Tibial artery (tissue), 4 donors: Measurements from ENCODE around the gene FNDC3B.
"Not testable (repeated sequence)": the region's sequence is repeated elsewhere in the genome, so short reads cannot be mapped to it uniquely, and the experiment has no call there.

Experiments
- DNase-seq, 2 donors: peaks; one replicate each; pipeline ENCODE4 v3.0.0-alpha.2; 2019
- H3K27ac ChIP-seq, 2 donors: fragments of 200-600 bp; sonication (generic) in 1 of 2; 1 replicate in 1 of 2; 2 replicates in 1 of 2; pipeline ENCODE4 v1.5.1; 2018 to 2019; ENCODE audit warnings: mild to moderate bottlenecking in 1 of 2
- H3K27me3 ChIP-seq, 2 donors: fragments of 200-600 bp; sonication (generic) in 1 of 2; one replicate each; pipeline versions ENCODE4 v1.5.1 to v1.6.0; 2016 to 2019
- H3K36me3 ChIP-seq, 3 donors: fragments of 200-600 bp; sonication (generic) in 2 of 3; one replicate each; pipeline ENCODE4 v1.5.1; 2016 to 2019; ENCODE audit warnings: mild to moderate bottlenecking in 2 of 3
- H3K4me1 ChIP-seq, 4 donors: fragments of 200-600 bp; sonication (generic) in 2 of 4; 1 replicate in 3 of 4; 2 replicates in 1 of 4; pipeline ENCODE4 v1.5.1; 2016 to 2019
- H3K4me3 ChIP-seq, 2 donors: fragments of 200-600 bp; sonication (generic) in 1 of 2; 1 replicate in 1 of 2; 2 replicates in 1 of 2; pipeline ENCODE4 v1.5.1; 2018 to 2019; ENCODE audit warnings: mild to moderate bottlenecking in 2 of 2
- H3K9me3 ChIP-seq, 3 donors: fragments of 200-600 bp; sonication (generic) in 1 of 3; one replicate each; pipeline ENCODE4 v1.5.1; 2016 to 2019
- intact Hi-C: fragments of 100-400 bp; cut with DNase I; formaldehyde crosslinking; loops from one replicate; pipeline ENCODE4 v1.15.0; 2023; ENCODE audit warnings: low total_unique reads
- TF ChIP-seq, protein P1 (sequence below), 2 experiments: fragments of 200-600 bp in 1 of 2; fragments of 450-650 bp in 1 of 2; IDR thresholded peaks; one replicate each; pipeline ENCODE4 v1.5.1; 2017 to 2019; ENCODE audit warnings: antibody characterized with exemption in 2 of 2, mild to moderate bottlenecking in 1 of 2, moderate library complexity in 1 of 2

FNDC3B gene

DNA sequence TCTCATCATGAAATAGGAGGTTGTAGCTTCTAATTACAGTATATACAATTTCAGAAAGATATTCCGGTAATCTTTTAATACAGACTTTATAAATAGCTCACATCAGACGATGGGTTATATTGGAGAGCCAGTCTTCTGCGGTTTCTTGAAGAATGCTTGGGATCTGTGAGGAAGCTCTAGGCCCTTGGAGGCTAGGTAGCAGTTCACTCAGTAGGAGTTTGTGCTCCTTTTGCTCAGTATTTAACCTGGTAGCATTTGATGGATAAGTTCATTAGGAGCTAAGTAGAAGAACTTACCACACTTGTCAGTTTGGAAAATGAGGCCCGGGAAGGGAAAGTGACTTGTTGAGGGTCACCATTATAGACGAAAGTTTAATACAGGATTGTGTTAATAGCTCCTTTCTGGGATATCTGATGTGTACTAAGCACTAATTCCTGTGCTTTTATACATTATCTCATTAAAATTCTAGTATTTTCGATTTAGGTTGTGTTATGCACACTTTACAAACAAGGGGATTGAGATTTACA lies 2.8 kb downstream of the FNDC3B start:
- H3K27ac ChIP-seq = peak overlapping the region; percentile 97 to 100
- no peaks in the 10 kb centered on the region for H3K36me3 ChIP-seq
- intact Hi-C loops = loop anchor here (5.0 kb wide), 1 partner anchor 290 kb away; no protein-coding TSS in a partner anchor
- no peaks in the 10 kb centered on the region for H3K27me3 ChIP-seq
- no peaks in the 10 kb centered on the region for H3K9me3 ChIP-seq
- peak overlapping the region; percentile 70 to 81 for H3K4me3 ChIP-seq
- TF ChIP-seq, protein P1, sequence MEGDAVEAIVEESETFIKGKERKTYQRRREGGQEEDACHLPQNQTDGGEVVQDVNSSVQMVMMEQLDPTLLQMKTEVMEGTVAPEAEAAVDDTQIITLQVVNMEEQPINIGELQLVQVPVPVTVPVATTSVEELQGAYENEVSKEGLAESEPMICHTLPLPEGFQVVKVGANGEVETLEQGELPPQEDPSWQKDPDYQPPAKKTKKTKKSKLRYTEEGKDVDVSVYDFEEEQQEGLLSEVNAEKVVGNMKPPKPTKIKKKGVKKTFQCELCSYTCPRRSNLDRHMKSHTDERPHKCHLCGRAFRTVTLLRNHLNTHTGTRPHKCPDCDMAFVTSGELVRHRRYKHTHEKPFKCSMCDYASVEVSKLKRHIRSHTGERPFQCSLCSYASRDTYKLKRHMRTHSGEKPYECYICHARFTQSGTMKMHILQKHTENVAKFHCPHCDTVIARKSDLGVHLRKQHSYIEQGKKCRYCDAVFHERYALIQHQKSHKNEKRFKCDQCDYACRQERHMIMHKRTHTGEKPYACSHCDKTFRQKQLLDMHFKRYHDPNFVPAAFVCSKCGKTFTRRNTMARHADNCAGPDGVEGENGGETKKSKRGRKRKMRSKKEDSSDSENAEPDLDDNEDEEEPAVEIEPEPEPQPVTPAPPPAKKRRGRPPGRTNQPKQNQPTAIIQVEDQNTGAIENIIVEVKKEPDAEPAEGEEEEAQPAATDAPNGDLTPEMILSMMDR (IDR thresholded peaks at IDR 0.05) = no peak
- DNase-seq = no peak
- H3K4me1 ChIP-seq = peaks cover 0 to 65% (median 23%) of the 10 kb centered on the region in 4 donors

DNA sequence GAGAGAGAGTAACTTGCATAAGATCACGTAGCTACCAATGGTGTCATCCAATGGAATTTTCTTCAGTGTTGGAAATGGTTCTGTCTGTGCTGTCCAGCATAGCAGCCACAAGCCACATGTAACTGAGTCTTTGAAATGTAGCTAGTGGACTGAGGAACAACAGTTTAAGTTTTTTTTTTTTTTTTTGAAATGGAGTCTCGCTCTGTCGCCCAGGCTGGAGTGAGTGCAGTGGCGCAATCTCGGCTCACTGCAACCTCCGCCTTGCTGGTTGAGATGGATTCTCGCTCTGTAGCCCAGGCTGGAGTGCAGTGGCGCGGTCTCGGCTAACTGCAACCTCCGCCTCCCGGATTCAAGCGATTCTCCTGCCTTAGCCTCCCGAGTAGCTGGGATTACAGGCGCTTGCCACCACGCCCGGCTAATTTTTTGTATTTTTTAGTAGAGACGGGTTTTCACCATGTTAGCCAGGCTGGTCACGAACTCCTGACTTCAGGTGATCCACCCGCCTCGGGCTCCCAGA lies 3.3 kb downstream of the FNDC3B start:
- not testable (repeated sequence) for DNase-seq, H3K36me3 ChIP-seq, H3K27me3 ChIP-seq, H3K9me3 ChIP-seq
- H3K4me1 ChIP-seq = peaks cover 0 to 71% (median 23%) of the 10 kb centered on the region in 4 donors
- intact Hi-C loops = loop anchor here (5.0 kb wide), 1 partner anchor 290 kb away; no protein-coding TSS in a partner anchor
- H3K27ac ChIP-seq = peak overlapping the region; percentile 97 to 100
- peak overlapping the region; percentile 70 to 81 for H3K4me3 ChIP-seq

DNA sequence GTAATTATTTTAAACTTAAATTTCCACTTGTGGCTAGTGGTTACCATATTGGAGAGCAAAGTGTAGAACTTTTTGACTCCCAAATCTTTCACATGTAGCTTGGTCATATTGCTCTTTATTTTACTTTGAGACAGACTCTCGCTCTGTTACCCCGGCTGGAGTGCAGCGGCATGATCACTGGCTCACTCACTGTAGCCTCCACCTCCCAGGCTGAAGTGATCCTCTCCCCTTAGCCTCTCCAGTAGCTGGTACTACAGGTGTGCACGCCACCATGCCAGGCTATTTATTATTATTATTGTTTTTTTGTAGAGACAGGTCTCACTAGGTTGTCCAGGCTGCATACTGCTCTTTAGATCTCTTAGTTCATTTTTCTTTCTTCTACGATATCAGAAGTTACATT lies 3.9 kb downstream of the FNDC3B start:
- Histone ChIP-seq H3K4me1 (peaks cover 0 to 74% (median 23%) of the 10 kb centered on the region in 4 donors), H3K9me3 (no peaks in the 10 kb centered on the region), H3K27ac (peak overlapping the region; percentile 97 to 100), H3K4me3 (peak overlapping the region in 1 of 2 donors; percentile 81), H3K36me3 (no peaks in the 10 kb centered on the region), H3K27me3 (no peaks in the 10 kb centered on the region)
- DNase-seq = no peak
- intact Hi-C loops = loop anchor here (5.0 kb wide), 1 partner anchor 289 kb away; no protein-coding TSS in a partner anchor
- TF ChIP-seq, protein P1 (IDR thresholded peaks at IDR 0.05) = no peak

DNA sequence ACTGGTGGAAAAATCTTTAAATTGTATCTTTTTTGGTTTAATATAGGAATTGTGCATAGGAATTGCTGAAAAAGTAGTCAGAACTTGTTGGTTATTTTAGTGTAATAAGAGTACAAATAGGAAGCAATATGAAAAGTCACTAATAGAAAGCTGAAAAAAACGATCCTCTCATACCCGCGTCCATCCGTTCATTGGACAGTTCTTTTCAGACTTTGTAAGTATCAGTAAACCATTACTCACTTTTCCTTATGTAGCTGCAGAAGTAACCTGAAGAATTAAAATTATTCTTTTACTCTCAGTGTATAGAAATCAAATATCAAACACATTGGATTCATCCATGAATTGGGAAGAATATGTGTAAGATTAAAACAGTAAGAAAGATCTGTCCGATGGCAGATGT lies 4.4 kb downstream of the FNDC3B start:
- TF ChIP-seq, protein P1 (IDR thresholded peaks at IDR 0.05) = no peak
- Histone ChIP-seq H3K4me1 (peaks cover 0 to 71% (median 23%) of the 10 kb centered on the region in 4 donors), H3K4me3 (peak overlapping the region in 1 of 2 donors; percentile 81), H3K27ac (peak overlapping the region in 1 of 2 donors; percentile 97), H3K9me3 (no peaks in the 10 kb centered on the region), H3K36me3 (no peaks in the 10 kb centered on the region), H3K27me3 (no peaks in the 10 kb centered on the region)
- DNase-seq = no peak
- intact Hi-C loops = loop anchor here (5.0 kb wide), 1 partner anchor 289 kb away; no protein-coding TSS in a partner anchor

DNA sequence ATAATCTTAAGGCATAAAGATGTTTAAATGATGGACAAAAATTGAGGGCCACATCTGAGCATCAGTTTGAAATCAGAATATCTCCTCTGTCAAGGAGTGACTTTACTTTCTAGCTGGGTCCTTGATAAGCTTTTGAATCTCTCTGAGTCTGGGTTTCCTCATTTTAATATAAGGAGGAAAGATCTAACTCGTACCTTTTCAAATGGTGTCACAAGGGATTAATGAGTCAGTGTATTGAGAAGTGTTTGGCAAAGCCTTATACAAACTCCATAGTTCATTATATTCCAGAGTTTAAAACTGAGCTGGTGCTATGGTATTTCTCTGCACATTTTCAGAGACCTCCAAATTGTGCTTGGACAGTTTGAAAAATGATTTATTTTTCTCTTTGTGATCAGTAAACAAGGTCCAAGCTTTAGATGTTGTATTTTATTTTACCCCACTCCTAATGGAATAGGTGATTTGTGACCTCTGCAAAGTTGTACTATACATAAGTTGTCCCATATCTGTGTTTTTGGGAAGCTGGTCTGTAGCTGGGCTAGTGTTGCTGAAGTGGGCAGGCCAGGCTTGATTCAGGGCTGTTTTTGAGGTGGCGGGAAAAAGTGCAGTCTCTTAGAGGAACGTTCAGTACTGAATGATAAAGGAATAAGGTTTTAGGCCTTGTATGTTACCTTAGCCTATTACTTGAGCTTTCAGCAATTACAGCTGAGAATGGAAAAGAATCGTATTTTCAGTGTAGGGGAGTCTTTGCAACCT lies 5.6 kb downstream of the FNDC3B start:
- Histone ChIP-seq H3K36me3 (peaks cover 0 to 2% (median 0%) of the 10 kb centered on the region in 3 donors), H3K27me3 (no peaks in the 10 kb centered on the region), H3K9me3 (no peaks in the 10 kb centered on the region), H3K4me3 (no peak overlapping the region), H3K27ac (peak overlapping the region in 1 of 2 donors; percentile 97), H3K4me1 (peaks cover 0 to 66% (median 22%) of the 10 kb centered on the region in 4 donors)
- TF ChIP-seq, protein P1 (IDR thresholded peaks at IDR 0.05) = no peak
- intact Hi-C loops = loop anchor here (5.0 kb wide), 1 partner anchor 287 kb away; no protein-coding TSS in a partner anchor
- no peak for DNase-seq
